Stimulated activated CD8-positive, alpha-beta memory T cell treated with anti-CD3 and anti-CD28 coated beads, Interleukin-4, amount 100 ng/mL, for 48 hours (primary cell): ENCODE data around the gene DBN1.
"Not testable (repeated sequence)": the region's sequence is repeated elsewhere in the genome, so short reads cannot be mapped to it uniquely, and the experiment has no call there.

ENCODE experiments used
- DNase-seq: peaks from one replicate; pipeline ENCODE4 v3.0.0-alpha.2; 2020

Gene DBN1

DNA sequence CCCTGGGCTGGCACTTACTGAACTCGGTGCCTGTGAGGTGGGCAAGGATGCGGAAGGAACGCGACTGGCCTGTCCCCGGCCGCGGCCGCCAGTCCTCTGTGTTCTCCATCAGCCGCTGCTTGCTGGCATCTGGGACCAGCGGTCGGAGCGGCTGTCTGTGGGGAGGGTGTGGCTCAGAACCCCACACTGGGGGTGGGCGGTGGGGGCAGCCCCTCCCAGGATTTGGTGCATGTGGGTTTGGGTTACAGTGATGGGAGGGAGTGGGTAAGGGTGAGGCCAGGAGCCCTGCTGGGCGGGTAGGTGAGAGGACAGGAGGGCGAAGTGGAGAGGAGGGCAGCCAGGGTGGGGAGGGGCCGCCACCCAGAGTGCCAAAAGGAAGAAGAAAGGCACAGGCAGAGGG is 17.6 kb upstream of the DBN1 start:
- no peak for DNase-seq

DNA sequence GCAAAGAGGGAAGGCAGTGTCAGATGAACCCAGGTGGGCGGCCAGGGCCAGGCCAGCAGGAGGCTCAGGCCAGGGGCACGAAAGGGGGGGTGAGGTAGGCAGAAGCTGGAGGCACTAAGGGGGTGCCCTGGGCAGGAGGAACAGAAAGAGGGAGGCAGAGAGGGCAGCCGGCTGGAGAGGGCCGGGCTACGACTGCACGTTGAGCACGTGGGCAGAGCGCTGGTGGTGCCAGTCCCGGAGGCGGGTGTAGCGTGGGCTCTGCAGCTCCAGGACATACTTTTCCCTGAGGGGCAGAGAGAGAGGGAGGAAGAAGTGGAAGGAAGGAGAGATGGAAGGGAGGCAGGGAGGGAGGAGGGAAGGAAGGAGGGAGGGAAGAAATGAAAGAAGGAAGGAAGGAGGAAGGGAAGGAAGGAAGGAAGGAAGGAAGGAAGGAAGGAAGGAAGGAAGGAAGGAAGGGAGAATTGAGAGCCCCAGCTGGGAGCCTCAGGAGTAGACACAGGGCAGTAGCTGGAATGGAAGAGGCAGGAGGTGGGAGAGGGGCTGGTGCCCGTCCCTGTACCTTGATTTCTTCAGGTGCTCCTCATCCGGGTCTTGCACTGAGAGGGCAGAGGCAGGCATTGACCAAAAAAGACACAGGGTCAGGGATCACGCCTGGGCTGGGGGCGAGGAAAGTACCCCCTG is 17.0 kb upstream of the DBN1 start:
- no peak for DNase-seq

DNA sequence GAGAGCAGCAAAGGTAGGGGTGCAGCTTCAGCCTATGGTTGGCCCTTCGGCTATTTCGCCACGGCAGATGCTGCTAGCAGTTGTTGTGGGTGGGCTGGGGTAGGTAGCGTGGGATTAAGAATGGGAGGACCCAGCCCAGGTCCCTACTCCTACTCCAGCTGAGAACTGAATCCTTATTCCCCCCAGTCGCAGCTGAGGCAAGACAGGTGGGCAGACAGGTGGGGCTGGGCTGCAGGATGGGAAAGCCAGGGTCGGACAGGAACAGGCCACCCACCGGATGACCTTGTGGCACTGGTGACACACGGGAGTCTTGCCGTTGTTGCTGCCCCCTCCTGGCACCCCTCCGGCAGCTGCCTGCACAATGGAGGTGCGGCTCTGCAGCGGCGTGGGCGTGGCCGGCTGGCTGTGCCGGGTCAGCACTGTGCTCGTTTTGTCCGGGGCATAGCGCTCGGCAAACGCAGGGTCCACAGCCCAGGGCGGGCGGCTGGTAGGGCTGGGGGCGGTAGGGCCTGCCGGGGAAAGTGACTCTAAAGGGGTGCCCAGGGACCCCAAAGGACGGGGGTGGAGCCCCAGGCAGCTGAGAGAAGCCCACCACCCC is 15.8 kb upstream of the DBN1 start:
- no peak for DNase-seq

DNA sequence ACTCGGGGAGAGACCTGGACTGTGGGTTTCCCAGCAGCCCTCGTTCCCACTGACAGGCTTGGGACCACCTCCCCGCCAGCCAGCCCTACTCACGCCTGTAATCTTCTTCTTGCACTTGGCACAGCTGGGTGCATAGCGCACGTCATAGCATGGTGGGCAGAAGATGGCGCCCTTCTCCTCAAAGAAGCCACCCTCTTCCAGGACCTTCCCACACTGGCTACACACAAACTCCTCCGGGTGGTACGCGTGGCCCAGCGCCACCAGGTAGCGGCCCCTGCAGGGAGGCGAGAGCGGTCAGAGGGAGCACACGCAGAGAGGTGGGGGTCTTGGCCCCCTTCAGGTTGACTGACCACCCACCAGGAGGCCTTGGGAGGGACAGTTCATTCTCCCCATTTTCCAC is 14.5 kb upstream of the DBN1 start:
- DNase-seq, result no peak

DNA sequence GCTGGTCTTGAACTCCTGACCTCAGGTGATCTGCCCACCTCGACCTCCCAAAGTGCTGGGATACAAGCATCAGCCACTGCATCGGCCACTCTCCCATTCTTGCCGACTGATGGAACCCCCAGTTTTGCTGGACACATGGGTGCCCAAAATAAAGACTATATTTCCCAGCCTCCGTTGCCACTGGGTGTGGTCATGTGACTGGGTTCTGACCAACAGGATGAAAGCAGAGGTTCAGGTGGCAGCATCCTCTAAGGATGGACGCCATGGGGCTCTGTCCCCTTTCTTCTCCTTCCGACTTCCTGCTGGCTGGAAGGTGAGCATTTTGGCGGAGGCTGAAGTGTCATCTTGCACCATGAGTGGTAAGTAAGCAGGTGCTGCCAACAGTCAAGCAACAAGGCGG is 13.7 kb upstream of the DBN1 start:
- DNase-seq, result no peak

DNA sequence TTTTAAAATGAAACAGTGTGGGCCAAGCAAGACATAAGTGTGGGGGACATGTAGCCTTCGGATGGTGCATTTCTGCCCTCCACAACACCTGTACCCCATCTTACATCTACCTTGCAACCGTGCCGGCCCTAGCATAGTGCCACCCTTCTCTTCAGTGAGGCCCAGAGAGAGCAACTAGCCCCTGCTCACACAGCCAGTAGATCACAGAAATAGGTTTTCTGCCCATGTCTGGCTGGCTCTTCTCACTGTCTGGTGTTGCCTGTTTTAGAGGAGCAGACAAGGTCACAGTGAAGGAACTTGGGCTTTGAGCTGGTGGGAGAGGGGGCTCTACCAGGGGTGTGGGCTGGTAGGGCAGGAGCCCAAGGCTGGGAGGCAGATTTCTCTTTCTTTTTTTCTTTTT is 12.8 kb upstream of the DBN1 start:
- DNase-seq, result no peak

DNA sequence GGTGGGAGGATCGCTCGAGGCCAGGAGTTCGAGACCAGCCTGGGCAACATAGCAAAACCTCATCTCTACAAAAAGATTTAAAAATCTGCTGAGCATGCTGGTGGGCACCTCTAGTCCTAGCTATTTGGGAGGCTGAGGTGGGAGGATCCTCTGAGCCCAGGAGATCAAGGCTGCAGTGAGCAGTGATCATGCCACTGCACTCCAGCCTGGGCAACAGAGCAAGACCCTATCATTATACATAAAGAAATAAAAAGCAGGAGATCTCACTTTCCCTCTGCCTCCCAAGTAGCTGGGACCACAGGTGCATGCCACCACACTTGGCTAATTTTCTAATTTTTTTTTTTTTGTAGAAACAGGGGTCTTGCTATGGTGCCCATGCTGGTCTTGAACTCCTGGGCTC is 12.3 kb upstream of the DBN1 start:
- not testable (repeated sequence) for DNase-seq

DNA sequence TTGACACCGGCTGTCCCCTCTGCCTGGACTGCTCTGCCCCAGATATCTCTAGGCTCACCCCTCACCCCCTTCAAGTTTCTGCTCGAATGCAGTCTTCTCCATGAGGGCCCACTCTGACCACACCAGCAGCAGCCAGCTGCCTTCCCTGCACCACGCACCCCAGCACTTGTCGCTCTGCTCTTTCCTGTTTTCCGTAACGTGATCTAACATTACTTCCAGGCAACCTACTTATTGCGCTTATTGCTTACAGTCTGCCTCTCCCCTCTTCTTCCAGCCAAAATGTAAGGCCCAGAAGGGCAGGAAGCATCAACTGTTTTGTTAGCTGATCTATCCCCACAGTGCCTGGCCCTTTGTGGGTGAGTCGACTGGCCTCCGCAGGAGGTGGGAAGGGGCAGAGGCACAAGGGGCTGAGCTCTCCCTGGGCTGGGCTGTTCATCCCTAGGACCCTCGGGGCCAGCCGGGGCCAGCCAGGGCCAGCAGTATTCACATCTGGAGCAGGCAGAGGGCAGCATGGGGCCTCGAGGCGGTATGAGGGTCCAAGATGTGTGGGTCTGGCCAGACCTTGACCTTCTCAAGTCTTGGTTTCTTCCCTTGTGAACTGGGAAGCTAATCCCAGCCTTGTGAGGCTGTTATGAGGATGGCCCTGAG is 11.6 kb upstream of the DBN1 start:
- DNase-seq, result no peak

DNA sequence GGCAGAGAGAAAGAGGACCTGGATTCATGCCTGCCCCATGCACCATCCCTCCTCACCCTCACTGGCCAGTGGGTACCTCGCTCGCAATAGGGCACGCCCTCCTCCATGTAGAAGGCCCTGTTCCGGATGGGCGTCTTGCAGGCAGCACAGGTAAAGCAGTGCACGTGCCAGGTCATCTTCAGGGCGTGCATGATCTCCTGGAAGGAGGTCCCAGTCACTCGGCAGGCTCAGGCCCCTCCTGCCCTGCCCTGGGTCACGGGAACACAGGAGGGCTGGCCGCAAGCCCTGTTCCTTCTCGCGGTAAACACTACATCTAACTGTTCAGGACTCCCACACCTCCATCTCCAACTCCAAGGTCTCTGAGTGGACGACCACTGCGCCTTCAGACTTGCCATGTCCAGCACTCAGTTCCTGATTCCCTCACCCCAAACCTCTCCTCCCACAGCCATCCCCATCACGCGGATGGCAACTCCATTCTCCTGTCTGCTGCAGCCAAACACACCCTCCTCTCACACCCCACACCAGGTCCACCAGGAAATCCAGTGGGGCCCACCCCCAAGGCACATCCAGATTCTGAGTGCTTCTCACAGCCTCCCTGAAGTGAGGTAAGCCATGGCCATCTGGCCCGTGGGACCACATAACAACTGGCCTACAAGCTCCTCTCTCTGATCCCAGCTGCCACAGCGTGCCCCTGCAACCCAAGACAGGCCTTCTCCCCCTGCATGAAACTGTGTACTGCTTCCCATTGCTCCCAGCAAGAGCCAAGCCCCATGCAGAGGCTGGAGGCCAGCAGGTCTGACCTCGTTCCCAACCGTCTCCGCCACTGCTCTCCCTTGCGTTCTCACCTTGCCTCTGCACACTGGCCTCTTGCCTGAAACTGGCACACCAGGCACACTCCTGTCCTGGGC is 10.8 kb upstream of the DBN1 start:
- no peak for DNase-seq

DNA sequence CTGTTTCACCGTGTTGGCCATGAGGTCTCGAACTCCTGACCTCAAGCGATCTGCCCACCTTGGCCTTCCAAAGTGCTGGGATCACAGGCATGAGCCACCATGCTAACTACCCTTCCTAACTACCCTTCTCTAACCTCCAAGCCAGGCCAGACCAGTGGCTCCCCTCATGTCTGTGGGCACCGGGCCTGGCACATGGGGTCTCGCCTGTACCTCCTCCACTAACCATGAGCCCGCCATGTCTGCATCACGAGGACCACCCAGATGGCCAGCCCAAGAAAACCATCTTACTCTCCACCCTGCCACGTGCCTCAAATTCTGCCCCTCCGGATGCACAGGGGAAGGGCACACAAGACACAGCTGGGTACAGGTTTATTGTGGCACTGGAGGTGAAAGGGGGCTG is 9.6 kb upstream of the DBN1 start:
- no peak for DNase-seq

DNA sequence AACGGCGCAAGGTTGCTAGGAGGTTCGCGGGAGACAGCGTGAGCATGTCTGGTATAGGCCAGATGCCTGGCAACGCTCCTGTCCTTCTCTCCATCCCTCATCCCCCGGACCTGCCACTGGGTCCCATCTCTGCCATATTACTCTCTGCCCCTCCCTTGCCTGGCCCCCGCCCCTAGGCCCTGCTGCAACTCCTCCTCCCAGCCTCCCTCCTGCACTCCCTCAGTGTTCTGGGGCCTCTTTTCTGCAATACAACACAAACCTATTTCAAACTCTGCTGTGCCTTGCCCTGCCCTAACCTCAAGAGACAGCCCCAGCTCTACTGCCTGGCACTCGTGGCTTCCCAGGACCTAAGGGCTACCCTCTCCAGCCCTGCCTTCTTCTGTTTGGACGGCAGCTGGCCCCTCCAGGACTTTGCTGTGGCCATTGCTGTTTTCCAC is 8.9 kb upstream of the DBN1 start:
- DNase-seq, result no peak

DNA sequence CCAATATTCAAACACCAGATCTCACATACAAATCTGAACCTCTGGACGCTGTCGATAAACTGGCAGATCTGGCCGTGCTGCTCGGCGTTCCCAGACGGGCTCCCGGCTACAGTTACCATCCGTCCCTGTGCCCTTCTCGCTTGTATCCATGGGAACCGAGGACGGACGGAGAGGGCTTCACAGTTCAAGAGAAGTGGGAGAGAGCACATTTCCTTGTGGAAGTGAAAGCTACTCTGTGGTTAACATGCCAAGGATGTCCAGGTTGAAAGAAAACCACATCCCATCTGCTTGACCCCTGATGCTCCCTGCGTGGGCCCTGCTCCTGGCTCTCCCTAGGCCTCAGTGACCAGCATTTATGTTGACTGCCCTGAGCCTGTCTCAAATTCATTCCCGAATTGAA is 6.3 kb upstream of the DBN1 start:
- no peak for DNase-seq

DNA sequence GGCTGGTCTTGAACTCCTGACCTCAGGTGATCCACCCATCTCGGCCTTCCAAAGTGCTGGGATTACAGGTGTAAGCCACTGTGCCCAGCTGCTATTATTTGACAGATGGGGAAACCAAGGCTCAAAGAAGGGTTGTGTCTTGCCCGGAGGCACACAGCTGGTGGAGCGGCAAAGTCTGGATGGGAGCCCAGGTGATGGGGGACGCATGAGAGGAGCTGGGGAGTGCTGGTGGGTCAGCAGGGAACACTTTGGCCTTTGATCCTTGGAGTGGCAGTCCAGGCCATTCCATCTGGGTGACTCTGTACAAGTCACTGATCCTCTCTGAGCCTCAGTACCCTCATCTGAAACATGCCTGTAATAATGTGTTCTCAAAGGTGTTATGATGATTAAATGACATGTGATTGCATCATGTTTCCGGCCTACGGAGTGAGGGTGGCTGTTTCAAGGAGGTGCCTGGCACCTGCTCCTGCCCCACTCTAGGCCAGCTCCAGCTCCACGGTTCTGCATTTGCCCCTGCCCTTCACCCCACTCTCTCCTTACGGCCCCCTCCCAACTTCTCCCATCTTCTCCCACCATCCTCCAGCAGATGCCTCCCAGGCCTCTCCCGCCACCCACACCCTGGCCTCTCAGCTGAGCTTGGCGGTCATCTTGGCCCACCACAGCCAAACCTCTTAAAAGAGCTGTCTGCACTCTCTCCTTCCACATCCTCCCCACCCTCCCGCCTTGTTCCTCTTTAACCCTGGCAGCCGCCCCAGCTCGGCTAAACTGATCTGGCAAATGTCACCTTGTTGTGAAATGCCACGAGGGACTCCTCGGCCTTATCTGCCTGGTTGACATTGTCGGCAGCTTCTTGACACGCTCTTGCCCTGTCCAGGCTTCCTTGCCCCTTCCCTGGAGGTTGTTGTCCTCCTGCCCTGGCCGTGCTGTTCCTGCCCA is 5.5 kb upstream of the DBN1 start:
- DNase-seq, result peak; percentile 70

DNA sequence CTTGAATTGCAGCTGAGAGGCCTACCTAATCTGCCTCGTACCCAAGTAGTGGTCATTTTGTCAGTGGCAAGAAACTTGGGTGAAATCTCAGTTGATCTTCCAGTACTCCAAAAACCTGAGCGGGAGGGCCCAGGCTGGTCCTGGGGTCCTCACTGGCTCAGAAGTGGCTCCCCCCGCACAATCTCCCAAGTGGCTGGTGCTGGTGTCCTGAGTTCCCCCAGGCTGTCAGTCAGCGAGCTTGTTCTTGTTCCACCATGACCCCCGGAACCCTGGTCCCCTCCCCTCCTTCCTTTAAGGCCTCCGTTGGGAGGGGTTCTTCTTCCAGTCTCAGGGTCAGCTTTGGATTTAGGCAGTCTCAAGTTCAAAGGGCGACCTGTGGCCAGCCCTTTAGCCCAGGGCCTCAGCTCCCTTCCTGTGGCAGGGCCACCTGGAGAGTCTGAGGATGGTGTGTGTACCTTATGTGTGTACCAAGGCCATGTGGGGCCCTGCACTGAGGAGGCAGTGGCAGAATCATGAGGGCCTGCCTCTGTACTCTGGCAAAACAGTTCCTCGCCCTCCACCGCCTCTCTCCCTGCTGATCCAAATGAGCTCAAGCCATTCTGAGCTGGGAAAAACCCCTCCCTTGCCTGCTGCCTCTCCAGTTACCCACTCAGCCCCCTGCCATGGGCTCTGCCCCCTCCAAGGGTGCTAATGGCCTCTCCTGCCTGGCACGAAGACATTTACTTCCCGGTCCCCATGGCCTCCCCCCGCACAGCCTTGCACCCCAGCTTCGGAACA is 4.5 kb upstream of the DBN1 start:
- DNase-seq, result no peak

DNA sequence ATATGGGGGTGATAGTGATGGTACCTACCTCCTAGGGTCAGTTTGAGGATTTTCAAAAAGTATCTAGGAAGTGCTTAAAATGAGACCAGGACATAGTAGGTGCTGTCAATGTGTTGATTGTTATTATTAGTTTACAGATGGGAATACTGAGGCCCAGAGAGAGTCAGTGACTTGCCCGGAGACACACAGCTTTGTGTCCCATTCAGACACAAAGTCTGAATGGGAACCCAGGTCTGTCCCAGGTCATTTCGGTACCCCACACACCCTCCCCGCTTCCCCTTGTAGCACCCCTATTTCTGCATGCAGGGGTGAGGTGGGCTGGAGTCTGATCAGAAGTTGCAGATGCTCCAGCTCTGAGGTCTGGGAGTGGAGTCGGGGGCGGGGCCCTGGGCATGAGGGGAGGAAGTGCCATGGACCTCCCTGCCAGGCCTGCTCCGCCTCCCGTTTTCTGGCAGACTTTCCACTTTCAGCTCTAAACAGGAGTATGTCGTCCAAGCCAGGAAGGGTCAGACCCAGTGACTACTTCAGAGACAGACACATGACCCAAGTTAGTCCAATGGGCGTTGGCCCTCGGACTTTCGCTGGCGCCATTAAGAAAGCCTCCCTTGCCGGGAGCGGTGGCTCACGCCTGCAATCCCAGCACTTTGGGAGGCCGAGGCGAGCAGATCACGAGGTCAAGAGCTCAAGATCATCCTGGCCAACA is 3.2 kb upstream of the DBN1 start:
- DNase-seq, result no peak

DNA sequence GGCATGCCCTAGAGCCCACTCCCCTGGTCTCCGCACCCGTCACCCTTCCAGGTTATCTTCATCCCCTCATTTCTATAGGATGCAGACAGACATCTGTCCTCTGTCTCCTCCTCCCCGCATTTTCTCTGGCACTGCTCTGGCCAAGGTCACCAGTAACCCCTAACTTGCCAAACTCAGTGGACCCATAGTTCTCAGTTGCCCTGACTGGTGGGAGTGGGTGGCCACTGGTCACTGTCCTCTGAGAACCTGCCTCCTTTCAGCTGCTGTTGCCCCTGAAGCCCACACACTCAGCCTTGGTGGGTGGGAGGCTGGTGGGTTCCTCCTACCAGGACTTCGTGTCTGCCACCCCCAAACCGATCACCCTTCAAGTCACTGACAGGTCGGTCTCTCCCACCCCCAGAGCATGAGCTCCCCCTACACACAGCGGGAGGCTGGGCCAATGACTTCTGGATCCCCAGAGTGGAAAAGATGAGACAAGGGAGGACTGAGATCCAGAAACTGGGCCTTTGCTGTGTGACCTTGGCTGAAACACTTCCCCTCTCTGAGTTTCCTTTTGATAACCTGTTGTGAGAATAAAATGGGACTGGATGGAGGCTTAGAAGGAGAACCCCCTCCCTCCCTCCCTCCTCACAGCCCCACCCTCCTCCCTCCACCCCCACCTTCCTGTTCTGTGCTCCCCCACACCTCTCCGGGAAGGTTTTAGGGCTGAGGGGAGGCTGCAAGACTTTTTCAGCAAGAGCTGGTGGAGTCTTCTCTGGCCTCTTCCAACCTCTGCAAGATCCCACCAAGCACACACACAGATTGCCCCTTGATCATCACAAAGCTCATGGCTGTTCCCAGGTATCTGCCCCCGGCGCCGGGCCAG is 2.4 kb upstream of the DBN1 start:
- DNase-seq, result no peak

DNA sequence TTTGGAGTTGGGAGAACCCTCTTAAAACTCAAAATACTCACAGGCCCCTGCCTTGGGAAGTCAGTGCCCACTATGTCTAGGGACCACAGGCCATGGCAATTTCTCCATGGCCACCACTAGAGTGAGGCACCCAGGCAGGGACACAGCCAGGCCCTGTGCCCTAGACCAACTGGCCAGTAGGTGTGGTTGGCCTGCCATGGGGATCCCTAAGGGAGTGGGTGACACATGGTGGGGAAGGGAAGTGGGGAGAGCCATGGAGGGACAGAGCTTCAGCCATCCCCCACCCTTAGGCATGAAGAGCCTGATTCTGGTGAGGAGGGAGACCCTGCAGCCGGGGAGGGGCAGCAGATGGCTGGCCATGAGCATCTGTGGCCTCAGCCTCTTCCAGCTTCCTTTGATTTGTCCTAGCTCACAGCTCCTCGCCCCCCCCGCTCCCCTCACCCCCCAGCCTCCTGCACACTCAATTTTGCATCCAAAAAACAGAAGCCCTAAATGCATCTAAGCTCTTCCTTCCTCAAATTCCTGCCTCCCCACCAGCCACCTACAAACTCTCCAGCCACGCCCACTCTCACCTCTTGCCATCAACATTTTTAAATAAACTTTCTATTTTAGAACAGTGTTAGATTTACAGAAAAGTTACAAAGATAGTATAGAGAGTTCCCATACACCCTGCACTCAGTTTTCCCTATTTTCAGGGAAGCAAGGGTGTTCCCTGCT is 1.6 kb upstream of the DBN1 start:
- DNase-seq, result no peak

DNA sequence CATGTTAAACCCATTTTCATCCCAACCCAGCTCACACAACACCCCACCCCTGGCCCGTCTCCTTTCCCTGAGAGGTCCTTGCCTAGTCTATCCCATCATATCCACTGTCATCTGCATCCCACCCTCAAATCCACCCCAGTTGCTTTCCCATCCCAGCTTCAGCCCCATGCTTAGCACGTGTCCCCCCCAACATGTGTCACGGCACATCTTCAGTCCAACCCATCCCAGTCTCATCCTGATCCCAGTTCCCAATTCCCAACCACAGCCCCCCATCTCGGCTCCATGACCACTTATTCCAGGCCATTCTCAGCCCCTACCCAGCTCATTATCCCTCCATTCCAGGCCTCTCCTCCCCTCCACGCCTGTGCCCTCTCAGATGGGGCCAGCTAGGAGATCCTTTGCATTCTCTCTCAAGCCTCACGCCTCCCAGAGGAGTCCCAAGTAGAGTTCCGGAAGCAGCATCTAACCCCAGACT is 605 bp upstream of the DBN1 start:
- no peak for DNase-seq
